Stimulated activated CD4-positive, alpha-beta T cell treated with anti-CD3 and anti-CD28 coated beads, Interleukin-12 subunit alpha, Interleukin-12 subunit beta, amount 100 ng/mL, for 48 hours (primary cell): ENCODE data around the gene PITPNM3.

Source experiments
- DNase-seq, 3 donors: peaks; one replicate each; pipeline ENCODE4 v3.0.0-alpha.2; 2020; ENCODE audit warnings: low read depth in 2 of 3, low spot score in 1 of 3

The PITPNM3 gene

DNA sequence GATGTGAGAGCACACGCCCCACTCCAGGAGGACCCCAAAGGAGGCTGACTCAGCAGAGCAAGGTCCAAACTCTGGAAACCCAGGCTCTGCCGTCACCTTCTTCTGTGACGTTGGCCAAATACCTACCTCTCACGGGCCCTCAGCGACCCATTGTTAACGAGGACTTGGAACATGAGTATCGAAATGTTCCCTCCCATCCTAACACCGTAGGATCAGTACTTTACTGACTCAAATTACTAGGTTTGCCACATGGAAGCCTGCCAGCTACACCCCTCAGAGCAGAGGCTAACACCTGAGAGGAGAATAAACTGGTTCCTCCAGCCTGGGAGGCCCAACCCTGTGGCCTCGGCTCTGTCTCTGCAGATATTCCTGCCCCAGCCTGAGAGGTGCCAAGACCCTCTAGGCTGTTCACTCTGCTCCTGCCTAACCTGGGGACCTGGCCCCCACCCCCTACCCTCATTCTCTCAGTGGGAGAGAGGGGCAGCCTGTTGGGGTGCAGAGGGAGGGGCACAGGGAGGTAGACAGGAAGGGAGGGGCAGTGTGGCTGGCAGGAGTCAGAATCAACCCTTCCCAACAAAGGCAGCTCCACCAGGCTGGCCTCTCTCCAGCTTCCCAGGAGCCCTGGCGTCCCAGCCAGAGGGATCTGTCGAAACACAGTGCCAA lies 4.4 kb downstream of the PITPNM3 start:
- DNase-seq = no peak

DNA sequence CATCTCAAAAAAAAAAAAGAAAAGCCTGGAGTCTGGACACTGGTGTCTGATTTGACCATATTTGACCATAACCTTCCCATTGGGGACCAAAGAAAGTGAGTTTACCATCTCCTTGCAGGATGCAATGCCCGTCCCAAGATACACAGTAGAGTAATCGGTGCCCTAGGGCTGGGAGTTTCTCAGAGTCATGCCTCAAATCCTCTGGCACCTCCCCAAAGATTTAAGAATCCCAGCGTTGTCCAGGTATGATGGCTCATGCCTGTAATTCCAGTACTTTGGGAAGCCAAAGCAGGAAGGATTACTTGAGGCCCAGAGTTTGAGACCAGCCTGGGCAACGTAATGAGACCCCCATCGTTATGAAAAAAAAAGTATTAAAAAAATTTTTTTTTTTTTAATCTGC lies 5.0 kb downstream of the PITPNM3 start:
- DNase-seq = no peak

DNA sequence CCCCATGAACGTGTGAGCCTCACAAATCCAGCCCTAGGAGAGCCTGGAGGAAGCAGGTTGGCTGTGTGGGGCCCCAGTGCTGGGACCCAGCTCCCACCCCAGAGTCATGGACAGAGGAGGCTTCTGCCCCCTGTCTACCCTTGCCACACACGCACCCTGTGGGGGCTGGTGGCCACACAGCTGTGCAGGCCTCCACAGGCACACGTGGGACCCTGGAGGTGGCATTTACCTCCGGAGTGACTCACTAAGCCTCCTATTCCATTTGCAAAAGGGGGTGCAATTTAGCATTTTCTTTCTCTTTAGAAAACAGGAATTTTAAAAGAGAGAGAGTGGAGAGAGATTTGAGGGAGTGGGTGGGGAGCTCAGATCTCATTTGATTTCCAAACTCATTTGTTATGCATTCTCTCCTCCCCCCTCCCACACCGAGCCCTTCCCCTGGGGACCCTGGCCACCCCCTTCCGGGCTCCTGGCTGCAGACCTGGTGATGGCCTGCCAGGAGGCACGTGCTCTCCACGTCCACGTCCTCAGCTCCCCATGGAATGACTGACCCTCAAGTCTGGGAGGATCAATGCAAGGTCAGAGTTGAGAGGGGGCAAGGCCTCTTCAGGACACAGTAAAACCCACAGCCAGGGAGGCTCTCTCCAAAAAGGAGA lies 6.8 kb downstream of the PITPNM3 start:
- no peak for DNase-seq

DNA sequence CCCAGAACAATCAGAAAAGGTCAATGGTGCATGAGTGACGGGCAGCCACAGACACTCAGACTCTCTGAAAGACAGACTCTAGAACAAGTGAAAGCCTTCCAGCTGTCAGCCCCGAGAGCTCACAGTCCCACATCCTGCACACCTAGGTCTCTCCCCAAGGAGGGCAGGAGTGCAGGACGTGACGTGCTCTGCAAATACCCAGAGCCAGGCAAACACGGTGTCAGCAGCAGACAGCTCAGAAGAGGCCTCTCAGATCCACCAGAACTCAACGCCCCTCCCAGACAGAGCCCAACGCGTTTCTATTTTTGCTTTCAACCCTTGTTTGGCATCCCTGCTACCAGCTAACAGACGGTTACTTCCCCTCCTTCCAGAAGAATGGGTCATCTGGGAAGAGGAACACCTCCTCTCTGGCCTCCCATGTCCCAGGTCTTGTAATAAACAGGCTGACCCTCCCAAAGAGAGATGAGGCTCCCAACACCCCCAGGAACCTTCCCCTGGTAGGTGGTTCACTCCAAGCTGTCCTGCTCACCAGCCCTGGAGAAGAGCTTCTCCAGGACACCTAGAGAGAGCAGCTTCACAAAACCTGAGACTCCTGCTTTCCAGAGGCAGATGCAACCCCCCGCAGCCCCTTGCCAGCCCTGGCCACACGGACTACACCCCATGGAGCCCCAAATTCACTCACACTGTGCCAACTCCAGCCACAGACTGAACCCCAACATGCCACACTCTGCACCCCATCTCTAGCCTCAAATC lies 7.6 kb downstream of the PITPNM3 start:
- DNase-seq = peak in 1 of 3 donors; percentile 8

DNA sequence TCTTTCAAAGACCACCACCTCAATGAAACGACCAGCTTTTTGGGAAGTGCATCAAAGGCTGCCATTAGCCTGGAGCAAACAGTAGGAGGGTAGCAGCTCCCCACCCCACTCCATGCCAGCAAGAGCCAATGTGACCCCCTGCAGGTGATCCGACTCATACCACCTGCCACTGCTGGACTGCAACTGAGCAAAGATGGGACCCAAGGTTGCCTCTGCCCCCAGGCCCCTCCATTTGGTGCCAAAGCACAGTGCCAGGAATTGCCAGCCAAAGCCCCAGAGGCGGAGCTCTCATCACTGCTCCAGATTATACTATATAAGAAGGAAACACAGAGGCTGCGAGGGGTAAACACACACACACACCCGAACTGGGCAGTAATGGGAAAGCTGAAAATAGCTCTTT lies 8.3 kb downstream of the PITPNM3 start:
- DNase-seq = no peak

DNA sequence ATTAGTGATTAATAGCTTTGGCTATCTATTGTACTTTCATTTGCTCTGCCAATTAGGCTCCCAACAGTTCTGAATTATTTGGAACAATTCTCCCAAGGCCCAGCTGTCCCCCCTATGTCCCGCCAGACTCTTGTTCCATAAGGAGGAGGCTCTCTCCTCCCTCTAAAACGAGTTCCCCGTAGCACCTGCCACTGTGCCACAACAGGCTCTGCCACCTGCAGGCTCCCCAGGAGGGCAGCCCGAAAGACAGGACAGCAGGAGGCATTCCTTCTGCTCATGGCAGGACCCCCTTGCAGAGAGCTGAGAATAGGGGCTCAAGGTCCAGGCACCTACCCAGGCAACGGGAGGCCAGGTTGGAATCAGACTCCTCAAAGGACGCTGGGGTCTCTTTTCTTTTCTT lies 9.0 kb downstream of the PITPNM3 start:
- DNase-seq = no peak

DNA sequence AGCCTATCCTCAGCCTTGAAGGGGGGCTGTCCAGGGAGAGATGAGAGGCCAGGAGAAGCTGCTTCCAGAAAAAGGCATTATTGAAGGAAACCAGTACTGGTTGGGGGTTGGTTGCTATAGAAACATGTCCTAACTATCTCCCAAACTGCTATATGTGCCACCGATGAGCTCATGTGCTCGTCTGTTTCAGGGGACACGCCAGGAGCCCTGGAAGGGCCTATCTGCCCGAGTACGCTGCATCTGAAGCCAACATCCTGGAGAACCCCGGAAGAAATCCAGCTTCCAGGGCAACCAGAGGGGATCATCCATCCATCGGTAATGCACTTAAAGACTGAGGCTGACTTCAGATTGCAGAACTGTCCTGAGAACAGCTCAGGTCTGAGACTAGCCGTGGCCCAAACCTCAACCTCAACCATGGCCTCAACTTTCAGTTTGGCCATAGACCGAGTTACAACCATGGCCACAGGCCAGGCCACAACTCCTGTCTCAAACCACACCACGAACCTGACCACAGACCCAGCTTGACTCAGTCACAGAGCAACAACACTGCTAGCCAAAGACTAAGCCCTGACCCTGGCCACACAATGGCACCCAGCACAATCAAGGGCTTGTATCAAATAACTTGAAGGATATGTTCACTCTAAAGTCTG lies 10.2 kb downstream of the PITPNM3 start:
- DNase-seq = no peak

DNA sequence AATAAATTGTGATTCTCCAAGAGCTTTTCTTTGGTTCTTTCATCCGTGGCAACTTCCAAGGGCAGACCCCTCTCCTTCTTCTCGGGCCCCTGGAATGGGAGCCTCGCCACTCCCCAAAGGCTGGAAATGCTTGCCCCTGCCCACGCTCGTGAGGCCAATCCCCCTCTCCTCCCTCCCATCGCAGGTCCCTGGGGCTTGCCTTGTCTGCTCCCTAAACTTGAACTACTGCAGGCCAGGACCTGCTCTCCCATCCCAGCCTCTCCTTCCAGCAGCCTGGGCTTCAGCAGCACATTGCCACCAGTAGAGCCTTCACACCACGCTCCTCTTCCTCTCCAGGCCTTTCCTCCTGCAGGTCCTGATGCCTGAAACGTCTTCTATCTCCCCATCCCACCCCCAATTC lies 11.1 kb downstream of the PITPNM3 start:
- DNase-seq = no peak

DNA sequence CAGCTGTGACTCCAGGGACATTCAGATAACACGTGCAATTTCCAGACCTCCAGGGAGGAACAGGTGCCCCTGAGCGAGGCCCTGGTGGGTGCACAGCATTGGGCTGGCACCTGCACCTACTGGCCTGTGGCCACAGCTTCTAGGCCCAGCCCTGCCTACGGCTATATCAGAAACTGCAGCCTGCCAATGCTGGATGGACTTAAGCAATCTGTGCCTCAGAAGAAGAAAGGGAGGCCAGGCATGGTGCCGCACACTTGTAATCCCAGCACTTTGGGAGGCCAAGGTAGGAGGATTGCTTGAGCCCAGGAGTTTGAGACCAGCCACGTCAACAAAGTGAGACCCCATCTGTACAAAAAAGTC lies 12.4 kb downstream of the PITPNM3 start:
- DNase-seq = no peak

DNA sequence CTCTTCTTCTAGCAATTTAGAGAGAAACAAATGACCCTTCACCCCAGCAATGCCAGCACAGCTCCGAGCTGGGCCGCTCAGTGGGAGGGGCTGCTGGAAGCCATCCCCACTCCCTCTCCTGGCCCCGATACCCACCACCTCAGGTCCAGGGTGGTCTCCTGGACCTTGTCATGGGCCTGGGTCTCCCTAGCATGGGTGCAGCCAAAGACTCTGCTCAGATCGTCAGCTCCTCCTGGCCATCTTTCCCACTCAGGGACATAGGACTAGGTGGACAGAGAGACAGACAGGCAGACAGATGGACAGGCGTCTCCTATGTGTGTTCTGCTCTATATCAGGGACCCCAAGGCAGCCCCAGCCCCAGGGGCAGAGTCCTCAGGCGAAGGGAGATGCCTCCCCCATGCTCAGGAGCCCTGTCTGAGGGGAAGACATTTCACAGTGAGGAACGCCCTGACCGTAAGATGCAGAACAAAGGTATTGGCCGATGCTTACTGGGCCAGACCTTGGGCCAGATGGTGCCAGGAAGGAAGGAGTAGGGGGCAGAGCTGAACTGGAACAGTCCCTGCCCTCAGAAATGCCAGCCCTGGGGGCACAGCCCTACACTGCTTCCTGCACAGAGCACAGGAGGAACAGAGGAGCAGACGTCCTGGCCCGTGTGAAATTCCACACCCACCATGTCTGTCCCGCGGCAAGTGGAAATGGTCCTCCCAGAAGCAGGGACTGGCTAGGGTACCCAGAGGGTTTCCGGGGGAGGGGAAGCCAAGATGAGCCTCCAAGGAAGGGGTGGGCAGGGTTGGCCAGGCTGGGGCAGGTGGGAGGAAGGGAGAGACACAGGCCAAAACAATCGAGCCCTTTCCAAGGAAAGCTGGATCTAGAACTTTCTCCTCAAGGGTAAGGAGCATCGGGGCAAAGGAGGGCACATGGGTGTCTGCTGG lies 13.0 kb downstream of the PITPNM3 start:
- DNase-seq = no peak

DNA sequence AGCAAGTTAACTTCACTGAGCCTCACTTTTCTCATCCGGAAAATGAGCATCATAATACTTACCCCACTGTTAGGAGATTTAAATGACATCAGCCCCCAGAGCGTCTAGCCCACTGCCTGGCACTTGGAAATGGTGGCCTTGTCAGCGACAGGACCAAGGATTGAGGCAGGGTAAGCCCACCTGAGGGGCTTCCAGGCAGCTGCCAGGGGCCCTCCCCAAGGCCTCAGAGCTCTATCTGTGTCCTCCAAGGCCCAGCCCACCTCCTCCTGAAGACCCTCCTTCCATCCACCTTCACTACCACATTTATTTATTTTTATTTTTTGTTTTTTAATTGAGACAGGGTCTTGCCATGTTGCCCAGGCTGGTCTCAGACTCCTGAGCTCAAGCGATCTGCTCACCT lies 13.8 kb downstream of the PITPNM3 start:
- DNase-seq = no peak

DNA sequence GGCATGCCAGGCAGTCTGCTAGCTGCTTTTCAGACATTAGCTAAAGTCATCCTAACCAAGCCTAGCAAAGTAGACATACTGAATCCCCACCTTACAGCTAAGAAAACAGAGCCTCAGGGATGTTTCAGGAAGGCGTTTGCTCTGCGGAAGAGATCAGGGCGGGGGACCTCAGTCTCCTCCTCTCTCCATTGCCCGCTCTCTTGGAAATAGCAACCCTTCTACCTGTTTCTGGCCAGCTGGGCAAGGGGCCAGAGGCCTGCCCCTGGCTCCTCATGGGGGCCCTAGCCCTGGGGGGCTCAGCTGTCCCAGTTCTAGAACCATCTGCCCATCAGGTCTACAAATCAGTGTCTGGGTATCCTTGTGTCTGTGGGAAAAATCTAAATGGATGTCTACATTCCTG lies 14.5 kb downstream of the PITPNM3 start:
- no peak for DNase-seq

DNA sequence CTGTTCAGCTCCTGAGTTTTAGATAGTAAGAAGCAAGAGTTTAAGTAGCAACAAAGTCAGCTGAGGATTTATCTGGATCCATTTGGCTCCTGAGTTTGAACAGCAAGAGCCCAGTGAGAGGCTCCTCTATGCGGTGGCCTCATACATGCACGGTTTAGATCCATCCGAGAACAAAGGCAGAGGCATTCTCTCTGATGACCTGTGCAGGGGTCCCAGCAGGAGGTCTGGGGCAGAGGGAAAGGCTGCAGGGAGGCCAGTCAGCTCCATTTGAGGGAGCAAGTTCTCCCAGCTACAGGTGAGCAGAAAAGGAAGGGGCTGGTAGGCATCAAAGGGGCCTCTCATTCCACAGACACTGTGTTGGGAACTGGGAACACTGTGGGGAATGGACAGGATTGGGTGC lies 16.5 kb downstream of the PITPNM3 start:
- DNase-seq = no peak

DNA sequence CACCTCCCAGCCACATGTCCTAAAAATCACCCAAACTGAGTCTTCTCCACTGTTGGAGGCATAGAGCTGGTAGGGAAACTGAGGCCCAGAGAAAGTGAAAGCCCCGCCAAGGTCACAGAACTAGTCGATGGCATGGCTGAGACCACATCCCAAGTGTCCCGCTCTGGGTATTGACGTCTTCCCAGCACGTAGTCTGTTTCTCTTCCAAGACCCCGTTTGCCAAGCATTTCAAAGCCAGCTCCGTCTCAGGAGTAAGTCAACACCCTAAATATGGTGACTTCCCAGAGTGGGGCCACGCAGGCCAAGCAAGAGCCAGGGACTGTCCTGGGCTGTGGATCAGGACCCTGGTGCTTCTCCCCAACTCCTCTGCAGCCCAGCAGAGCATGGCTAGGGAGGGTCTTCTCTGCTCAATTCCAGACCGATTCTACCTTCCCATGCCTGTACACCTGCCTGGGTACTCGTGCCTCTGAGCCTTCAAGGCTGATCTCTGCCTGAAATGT lies 19.7 kb downstream of the PITPNM3 start:
- no peak for DNase-seq

DNA sequence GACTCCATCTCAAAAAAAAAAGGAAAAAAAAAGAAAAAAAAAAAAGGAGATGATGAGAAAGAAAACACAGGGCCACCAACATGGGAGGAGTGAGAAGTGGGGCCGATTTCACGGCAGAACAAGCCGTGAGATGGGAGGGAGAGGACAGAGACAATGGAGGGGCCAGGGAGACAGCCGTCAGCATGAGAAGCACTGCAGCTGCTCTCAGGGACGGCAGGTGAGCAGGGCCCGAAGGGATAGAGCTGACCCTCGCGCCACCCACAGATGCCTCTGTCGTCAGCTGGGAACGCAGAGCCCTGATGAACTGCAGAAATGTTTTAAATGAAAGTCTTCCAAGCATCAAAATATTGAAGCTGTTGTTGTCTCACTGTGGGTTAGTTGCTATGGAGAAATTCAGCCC lies 20.3 kb downstream of the PITPNM3 start:
- DNase-seq = no peak

DNA sequence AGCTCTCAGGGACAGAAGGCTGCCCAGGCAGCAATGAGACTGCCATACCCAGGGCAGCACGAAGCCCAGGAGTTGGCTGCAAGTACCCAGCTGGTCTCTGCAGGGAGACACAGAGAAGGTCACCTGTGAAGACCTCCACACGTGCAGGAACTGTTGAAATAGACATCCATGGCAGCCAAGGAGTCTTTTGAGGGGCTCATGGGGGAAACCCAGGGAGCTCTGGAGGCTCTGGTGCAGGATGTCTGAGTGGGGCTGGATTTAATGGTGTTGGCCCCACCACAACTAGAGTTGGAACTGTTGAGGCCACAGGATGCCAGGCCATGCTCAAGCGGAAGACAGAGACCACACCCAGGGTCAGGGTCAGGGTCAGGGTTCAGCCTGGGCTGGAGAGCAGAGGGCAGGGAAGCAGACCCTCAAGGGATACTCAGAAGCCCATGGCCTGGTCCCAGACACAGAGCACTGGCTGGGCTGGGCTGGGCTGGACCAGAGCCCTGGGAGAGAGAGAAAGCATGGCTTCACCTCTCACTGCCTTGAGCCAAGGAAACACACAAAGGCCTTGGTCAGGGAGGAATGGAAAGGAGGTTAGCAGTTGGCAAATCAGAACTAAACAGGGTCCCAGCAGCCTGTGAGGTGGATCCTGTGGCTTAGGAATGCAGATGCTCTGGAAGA lies 21.4 kb downstream of the PITPNM3 start:
- DNase-seq = no peak

DNA sequence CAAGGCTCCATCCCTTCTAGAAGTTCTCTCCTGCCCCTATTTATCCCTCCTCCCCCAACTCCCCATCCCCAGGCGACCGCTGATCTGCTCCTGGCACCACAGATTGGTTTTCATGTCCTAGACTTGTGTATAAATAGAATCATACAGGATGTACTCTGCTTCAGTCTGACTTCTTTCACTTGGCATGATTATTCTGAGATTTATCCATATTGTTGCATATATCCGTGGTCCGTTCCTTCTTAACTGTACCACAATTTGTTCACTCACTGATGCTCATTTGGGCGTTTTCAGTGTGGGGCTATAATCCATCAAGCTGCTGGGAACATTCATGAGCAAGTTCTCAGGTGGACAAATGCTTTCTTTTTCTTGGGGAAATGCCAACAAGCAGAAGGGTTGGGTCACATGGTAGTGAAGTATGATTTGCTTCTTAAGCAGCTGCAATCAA lies 23.9 kb downstream of the PITPNM3 start:
- no peak for DNase-seq

DNA sequence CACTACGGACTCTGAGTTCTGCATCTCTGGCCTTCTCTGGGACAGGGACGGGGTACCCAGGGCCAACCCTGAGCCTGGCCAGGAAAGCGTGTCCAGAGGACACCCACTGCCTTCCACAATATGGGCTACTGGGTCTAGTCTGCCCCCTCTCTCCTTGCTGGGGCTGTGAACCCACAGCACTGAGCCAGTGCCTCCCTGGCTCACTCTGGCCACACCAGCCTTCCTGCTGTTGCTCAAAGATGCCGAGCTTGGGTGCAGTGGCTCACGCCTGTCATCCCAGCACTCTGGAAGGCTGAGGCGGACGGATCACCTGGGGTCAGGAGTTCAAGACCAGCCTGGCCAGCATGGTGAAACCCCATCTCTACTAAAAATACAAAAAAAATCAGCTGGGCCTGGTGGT lies 24.8 kb downstream of the PITPNM3 start:
- no peak for DNase-seq

DNA sequence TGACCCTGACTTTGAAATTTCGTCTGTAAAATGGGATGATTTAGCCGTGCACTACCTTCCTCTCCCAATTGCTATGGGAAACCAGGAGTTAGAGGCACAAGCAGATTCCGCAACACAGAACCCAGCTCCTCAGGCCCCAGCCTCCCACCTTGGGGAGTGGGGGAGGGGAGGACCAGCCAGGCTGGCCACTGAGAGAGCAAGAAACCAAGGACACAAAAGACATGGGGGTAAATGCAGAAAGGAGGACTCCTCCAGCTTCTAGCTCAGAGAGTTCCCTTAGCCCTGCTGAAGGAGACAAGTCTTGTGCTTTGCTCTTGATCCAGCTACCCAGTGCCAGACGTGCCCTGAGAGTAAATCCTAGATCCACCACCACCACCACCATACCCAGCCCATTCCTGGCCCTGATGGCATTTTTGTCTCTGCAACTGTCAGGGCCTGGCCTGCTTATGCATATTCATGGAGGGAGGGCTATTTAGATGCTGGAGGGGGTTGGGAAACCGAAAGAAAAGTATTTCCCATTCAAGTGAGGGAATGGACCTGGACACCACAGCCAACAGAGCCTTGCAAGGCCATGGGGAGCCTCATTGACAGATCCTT lies 25.9 kb downstream of the PITPNM3 start:
- no peak for DNase-seq

DNA sequence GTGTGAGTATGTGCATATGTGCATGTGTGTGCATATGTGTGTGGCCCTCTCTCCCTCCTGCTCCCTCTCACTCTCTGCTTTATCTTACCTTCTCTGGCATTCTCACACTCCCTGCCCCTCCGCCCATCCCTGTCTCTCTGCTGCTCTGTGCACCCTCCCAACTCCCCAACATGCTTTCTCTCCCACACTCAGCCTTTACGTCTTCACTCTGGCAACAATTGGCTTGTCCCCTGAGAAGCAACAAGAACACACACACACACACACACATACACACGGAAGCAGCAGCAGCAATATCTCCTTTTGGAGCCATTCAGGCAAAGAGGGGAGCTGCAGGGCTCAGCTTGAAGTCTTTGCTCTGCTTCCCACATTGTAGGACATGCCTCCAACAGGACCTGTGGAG lies 27.8 kb downstream of the PITPNM3 start:
- no peak for DNase-seq
